Liver (tissue), 9 donors: ENCODE results near the gene SNAPIN. TPM values are rescaled to one million over a fixed set of nuclear protein-coding genes. Genes with fewer than 3 reads are reported as not detected.

ENCODE experiments used
- DNase-seq: peaks from one replicate; pipeline ENCODE4 v3.0.0-alpha.2; 2017; ENCODE audit warnings: low spot score
- H3K27ac ChIP-seq, 2 donors: one replicate each; pipeline ENCODE4 v1.7.0; 2013; ENCODE audit warnings: inconsistent platforms in 2 of 2, low read length in 2 of 2, control low read depth in 1 of 2, low read depth in 1 of 2, mild to moderate bottlenecking in 1 of 2
- H3K27me3 ChIP-seq, 4 donors: one replicate each; pipeline versions ENCODE4 v1.6.1 to v1.7.0; 2013; ENCODE audit warnings: low read length in 3 of 4, inconsistent platforms in 1 of 4, mild to moderate bottlenecking in 1 of 4, moderate library complexity in 1 of 4; ENCODE audit not compliant: control insufficient read depth in 4 of 4, insufficient read depth in 4 of 4
- H3K36me3 ChIP-seq, 4 donors: one replicate each; pipeline versions ENCODE4 v1.6.1 to v1.7.0; 2013; ENCODE audit warnings: low read length in 3 of 4, mild to moderate bottlenecking in 3 of 4, low read depth in 1 of 4, moderate library complexity in 1 of 4; ENCODE audit not compliant: control insufficient read depth in 4 of 4, insufficient read depth in 3 of 4
- H3K4me1 ChIP-seq, 4 donors: one replicate each; pipeline versions ENCODE4 v1.6.1 to v1.7.0; 2013; ENCODE audit warnings: low read length in 3 of 4, mild to moderate bottlenecking in 3 of 4, moderate library complexity in 1 of 4; ENCODE audit not compliant: control insufficient read depth in 4 of 4, insufficient read depth in 4 of 4
- H3K4me3 ChIP-seq, 3 donors: one replicate each; pipeline versions ENCODE4 v1.6.1 to v1.7.0; 2013; ENCODE audit warnings: low read length in 3 of 3, control low read depth in 1 of 3, low read depth in 1 of 3, mild to moderate bottlenecking in 1 of 3
- H3K9ac ChIP-seq, 2 donors: one replicate each; pipeline ENCODE4 v1.7.0; 2013; ENCODE audit warnings: low read length in 2 of 2, mild to moderate bottlenecking in 2 of 2, moderate library complexity in 2 of 2, control low read depth in 1 of 2, low read depth in 1 of 2
- H3K9me3 ChIP-seq, 4 donors: one replicate each; pipeline versions ENCODE4 v1.6.1 to v1.7.0; 2013; ENCODE audit warnings: low read length in 3 of 4; ENCODE audit not compliant: control insufficient read depth in 4 of 4
- ATF3 ChIP-seq: IDR thresholded peaks from 2 replicates; pipeline ENCODE4 v1.6.1; 2016; ENCODE audit warnings: antibody characterized with exemption
- CTCF ChIP-seq: fragments of 150-350 bp; IDR thresholded peaks from 2 replicates; pipeline ENCODE4 v1.5.1; 2017; ENCODE audit warnings: improper control_type of control experiment, low read depth, low read length; ENCODE audit not compliant: missing input control
- FOXA2 ChIP-seq: IDR thresholded peaks from 2 replicates; pipeline ENCODE4 v1.6.1; 2016; ENCODE audit warnings: antibody characterized with exemption
- HNF4A ChIP-seq, 2 donors: conservative IDR thresholded peaks; 2 replicates each; pipeline ENCODE4 v1.6.1; 2016; ENCODE audit warnings: antibody characterized with exemption in 2 of 2, mild to moderate bottlenecking in 2 of 2
- HNF4G ChIP-seq: IDR thresholded peaks from 2 replicates; pipeline ENCODE4 v1.6.1; 2016; ENCODE audit warnings: antibody characterized with exemption
- JUND ChIP-seq, 2 donors: IDR thresholded peaks; 2 replicates each; pipeline ENCODE4 v1.6.1; 2016; ENCODE audit warnings: antibody characterized with exemption in 2 of 2
- MAX ChIP-seq: IDR thresholded peaks from 2 replicates; pipeline ENCODE4 v1.6.1; 2016; ENCODE audit warnings: antibody characterized with exemption
- NR2F2 ChIP-seq: IDR thresholded peaks from 2 replicates; pipeline ENCODE4 v1.6.1; 2016; ENCODE audit warnings: antibody characterized with exemption
- RAD21 ChIP-seq, 2 donors: IDR thresholded peaks; 2 replicates each; pipeline ENCODE4 v1.6.1; 2016; ENCODE audit warnings: antibody characterized with exemption in 2 of 2, mild to moderate bottlenecking in 2 of 2
- REST ChIP-seq: IDR thresholded peaks from 2 replicates; pipeline ENCODE4 v1.6.1; 2016; ENCODE audit warnings: antibody characterized with exemption, mild to moderate bottlenecking
- RXRA ChIP-seq, 2 donors: IDR thresholded peaks; 2 replicates each; pipeline ENCODE4 v1.6.1; 2017 to 2018; ENCODE audit warnings: antibody characterized with exemption in 2 of 2, mild to moderate bottlenecking in 1 of 2
- SP1 ChIP-seq: IDR thresholded peaks from 2 replicates; pipeline ENCODE4 v1.6.1; 2018; ENCODE audit warnings: antibody characterized with exemption, mild to moderate bottlenecking
- TAF1 ChIP-seq: conservative IDR thresholded peaks from 2 replicates; pipeline ENCODE4 v1.6.1; 2016; ENCODE audit warnings: antibody characterized with exemption, mild to moderate bottlenecking
- YY1 ChIP-seq: IDR thresholded peaks from 2 replicates; pipeline ENCODE4 v1.6.1; 2016; ENCODE audit warnings: antibody characterized with exemption, mild to moderate bottlenecking
- ZBTB33 ChIP-seq: IDR thresholded peaks from 2 replicates; pipeline ENCODE4 v1.6.1; 2016; ENCODE audit warnings: antibody characterized with exemption
- WGBS: extraction: QIAGEN DNeasy Blood & Tissue Kit; methylation state at CpG from one replicate; pipeline ENCODE4 v1.1.7; 2013; 5-methylcytosine and 5-hydroxymethylcytosine counted together
- polyA plus RNA-seq, 2 donors: library from polyadenylated mRNA; stranded (reverse) in 1 of 2; unstranded in 1 of 2; fragments of 200-250 nt in 1 of 2; fragments of >200 nt in 1 of 2; fragmentation: Nextera tagmentation in 1 of 2; extraction: Ambion mirVana in 1 of 2; gene quantifications; one replicate each; pipeline versions ENCODE4 v1.2.1 to v1.2.3, GENCODE V29; 2013 to 2015
- total RNA-seq, 2 donors: library from RNA; depleted of rRNA; stranded (reverse); fragments of >200 nt; gene quantifications; one replicate each; pipeline ENCODE4 v1.2.3, GENCODE V29; 2014
- donor health status: healthy.
- donor health status: healthy.
- donor health status: healthy.
- donor health status: healthy.
- donor health status: healthy.

SNAPIN gene
- total and polyA plus RNA-seq, 4 donors: 20.0 to 30.5 (median 24.2) TPM

- TF ChIP-seq JUND (IDR thresholded peaks at IDR 0.05) (no peak), NR2F2 (no peak), RAD21 (IDR thresholded peaks at IDR 0.05) (no peak), YY1 (no peak), ATF3 (no peak), CTCF (no peak), MAX (no peak), TAF1 (no peak), SP1 (no peak), REST (no peak), RXRA (IDR thresholded peaks at IDR 0.05) (no peak), HNF4A (conservative IDR thresholded peaks at IDR 0.05) (no peak), HNF4G (no peak), ZBTB33 (no peak)
- Histone ChIP-seq H3K9me3 (no peaks in the 10 kb centered on the region), H3K27me3 (no peaks in the 10 kb centered on the region), H3K4me3 (no peak overlapping the region), H3K36me3 (no peaks in the 10 kb centered on the region), H3K9ac (no peak overlapping the region), H3K4me1 (peaks cover 11 to 33% (median 22%) of the 10 kb centered on the region in 4 donors), H3K27ac (peak overlapping the region; percentile 58 to 83)
- no peak for DNase-seq
- WGBS: 83% methylated on average over 5 of the region's 5 CpGs
Observed at GRCh38 chr1:153616917-153617311, 41.6 kb upstream of the SNAPIN start.

- Histone ChIP-seq H3K27ac (peak overlapping the region in 1 of 2 donors; percentile 58), H3K36me3 (no peaks in the 10 kb centered on the region), H3K9ac (no peak overlapping the region), H3K4me3 (no peak overlapping the region), H3K4me1 (peaks cover 11 to 33% (median 21%) of the 10 kb centered on the region in 4 donors), H3K9me3 (no peaks in the 10 kb centered on the region), H3K27me3 (no peaks in the 10 kb centered on the region)
- peak; percentile 92 for DNase-seq
- WGBS: 5% methylated on average over 6 of the region's 6 CpGs
- TF ChIP-seq FOXA2 (no peak), SP1 (peak; percentile 32), RXRA (IDR thresholded peaks at IDR 0.05) (peak; percentile 9 to 26), RAD21 (IDR thresholded peaks at IDR 0.05) (peak; percentile 80 to 92), HNF4A (conservative IDR thresholded peaks at IDR 0.05) (peak; percentile 37 to 47), CTCF (peak; percentile 63), MAX (peak; percentile 29), NR2F2 (no peak), REST (no peak)
Observed at GRCh38 chr1:153617663-153618062, 40.8 kb upstream of the SNAPIN start.
